ENCODE data around the gene CSMD2.

GRCh38 chr1:33916786-33917185 lies 248.2 kb downstream of the CSMD2 start:
- TF ChIP-seq ZC3H10 (CRISPR knock-in tag; IDR thresholded peaks at IDR 0.05) (no peak), ZFP3 (CRISPR knock-in tag; IDR thresholded peaks at IDR 0.05) (no peak), ARNTL (CRISPR knock-in tag; IDR thresholded peaks at IDR 0.05; ENCODE audit: borderline replicate concordance, low read depth) (no peak), CREB5 (CRISPR knock-in tag; IDR thresholded peaks at IDR 0.05; ENCODE audit: low read depth) (no peak), ZNF565 (CRISPR knock-in tag; conservative IDR thresholded peaks at IDR 0.05; ENCODE audit: low read depth) (no peak), CSRNP3 (CRISPR knock-in tag; IDR thresholded peaks at IDR 0.05) (no peak), TCF4 (CRISPR knock-in tag; IDR thresholded peaks at IDR 0.05; ENCODE audit: borderline replicate concordance) (no peak), OSR1 (CRISPR knock-in tag; IDR thresholded peaks at IDR 0.05) (no peak), RARB (CRISPR knock-in tag; IDR thresholded peaks at IDR 0.05) (no peak), PATZ1 (CRISPR knock-in tag; IDR thresholded peaks at IDR 0.05; ENCODE audit: borderline replicate concordance) (no peak), ZFP30 (CRISPR knock-in tag; IDR thresholded peaks at IDR 0.05) (no peak), PPARA (CRISPR knock-in tag; IDR thresholded peaks at IDR 0.05; ENCODE audit: borderline replicate concordance) (no peak), TOX (CRISPR knock-in tag; IDR thresholded peaks at IDR 0.05; ENCODE audit: borderline replicate concordance) (no peak), GLIS3 (CRISPR knock-in tag; IDR thresholded peaks at IDR 0.05) (no peak)

Measured in SK-N-SH treated with all-trans-retinoic acid at 6 μM for 48 hours (cell line).